ENCODE data around the gene CDC14B. TPM values are rescaled to one million over a fixed set of nuclear protein-coding genes. Genes with fewer than 3 reads are reported as not detected.
"Not testable (repeated sequence)": the region's sequence is repeated elsewhere in the genome, so short reads cannot be mapped to it uniquely, and the experiment has no call there.

Gene CDC14B
- total RNA-seq, 1 experiment from 2014 or later, result 38.5 TPM

GRCh38 chr9:96556701-96557461, 62.8 kb downstream of the CDC14B start:
- Histone ChIP-seq H3K36me3 (replicated peaks; ENCODE audit: control insufficient read depth, insufficient read depth, low read length) (no peaks in the 10 kb centered on the region), H3K27me3 (ENCODE audit: control insufficient read depth, insufficient read depth, low read length) (no peaks in the 10 kb centered on the region), H3K4me3 (ENCODE audit: insufficient read depth, low read depth, low read length) (no peak overlapping the region)
- no peak for DNase-seq

DNA sequence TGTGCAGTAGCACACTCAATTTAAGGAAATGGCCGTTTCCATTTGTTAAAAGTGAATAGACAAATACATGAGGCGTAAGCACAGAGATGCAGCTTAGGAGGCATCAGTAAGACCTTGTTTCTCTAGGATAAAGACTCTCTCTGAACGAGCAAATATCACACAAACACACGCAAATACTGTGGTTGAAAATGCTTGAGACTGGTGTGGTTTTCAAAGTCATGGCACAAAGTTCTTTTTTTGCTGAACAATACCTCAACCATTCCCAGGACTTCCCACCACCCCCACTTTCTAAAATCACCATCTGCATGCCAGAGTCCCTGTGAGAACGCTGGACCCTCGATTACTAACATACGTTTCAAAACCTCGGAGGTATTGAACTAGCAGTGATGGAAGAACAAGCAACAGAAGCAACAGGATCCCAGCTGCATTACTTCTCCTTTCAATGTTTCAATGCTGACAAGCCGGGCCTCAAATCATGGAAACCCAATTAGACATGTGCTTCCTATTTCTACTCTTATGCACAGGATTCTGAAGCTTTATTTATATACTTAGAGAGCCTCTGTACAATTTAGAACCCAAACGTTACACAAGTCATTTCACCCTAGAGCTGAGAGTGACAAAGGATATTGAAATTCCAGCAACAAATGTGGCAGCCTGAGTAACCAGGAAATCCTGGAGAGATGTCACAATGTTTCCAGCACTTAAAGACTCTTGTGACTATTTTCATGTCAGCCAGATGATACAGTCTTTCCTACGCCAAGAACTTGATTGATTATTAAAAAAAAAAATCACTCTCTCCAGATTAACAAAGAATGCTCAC, 63.9 kb downstream of the CDC14B start:
- no peaks in the 10 kb centered on the region for H3K27me3 ChIP-seq (ENCODE audit: control insufficient read depth, insufficient read depth, low read length)
- DNase-seq, result no peak
- no peak overlapping the region for H3K4me3 ChIP-seq (ENCODE audit: insufficient read depth, low read depth, low read length)
- H3K36me3 ChIP-seq (replicated peaks; ENCODE audit: control insufficient read depth, insufficient read depth, low read length), result no peaks in the 10 kb centered on the region

DNA sequence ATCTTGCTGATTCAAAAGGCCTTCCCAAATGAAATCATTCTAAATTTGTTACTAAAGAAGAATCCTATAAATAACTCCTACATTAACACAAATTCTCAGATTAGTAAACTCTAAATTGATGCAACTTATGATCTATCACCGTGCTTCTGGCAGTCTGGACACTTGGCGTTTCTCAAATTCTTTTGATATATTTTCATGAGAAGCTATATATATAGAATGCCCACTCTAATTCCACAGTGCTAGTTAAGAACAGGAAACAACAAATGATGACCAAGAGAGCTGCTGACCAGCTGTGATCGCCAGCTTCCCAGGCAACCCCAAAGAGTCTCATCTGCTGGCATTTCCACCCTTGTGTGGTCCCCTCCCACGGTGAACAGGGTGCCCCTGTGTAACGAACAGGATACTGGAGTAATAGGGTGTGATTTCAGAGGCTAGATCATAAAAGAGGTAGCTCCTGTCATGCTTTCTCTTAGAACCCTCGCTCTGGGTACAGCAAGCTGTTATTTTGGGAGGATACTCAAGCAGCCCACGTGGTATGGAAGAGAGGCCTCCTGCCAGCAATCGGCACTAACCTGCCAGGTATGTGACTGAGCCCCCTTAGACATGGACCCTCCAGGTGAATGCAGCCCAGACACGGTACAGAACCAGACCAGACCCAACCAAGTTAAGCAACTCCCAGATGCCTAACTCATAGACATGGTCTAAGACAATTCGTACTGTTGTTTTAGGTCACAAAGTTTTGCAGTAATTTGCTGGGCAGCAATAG, 64.7 kb downstream of the CDC14B start:
- H3K27me3 ChIP-seq (ENCODE audit: control insufficient read depth, insufficient read depth, low read length), result no peaks in the 10 kb centered on the region
- H3K4me3 ChIP-seq (ENCODE audit: insufficient read depth, low read depth, low read length), result no peak overlapping the region
- DNase-seq, result no peak
- H3K36me3 ChIP-seq (replicated peaks; ENCODE audit: control insufficient read depth, insufficient read depth, low read length), result no peaks in the 10 kb centered on the region

- Histone ChIP-seq H3K4me3 (ENCODE audit: insufficient read depth, low read depth, low read length) (no peak overlapping the region), H3K36me3 (replicated peaks; ENCODE audit: control insufficient read depth, insufficient read depth, low read length) (no peaks in the 10 kb centered on the region), H3K27me3 (ENCODE audit: control insufficient read depth, insufficient read depth, low read length) (no peaks in the 10 kb centered on the region)
- DNase-seq, result no peak
Measured at GRCh38 chr9:96554326-96554725, 65.3 kb downstream of the CDC14B start.

- Histone ChIP-seq H3K4me3 (ENCODE audit: insufficient read depth, low read depth, low read length) (no peak overlapping the region), H3K27me3 (ENCODE audit: control insufficient read depth, insufficient read depth, low read length) (no peaks in the 10 kb centered on the region), H3K36me3 (replicated peaks; ENCODE audit: control insufficient read depth, insufficient read depth, low read length) (no peaks in the 10 kb centered on the region)
- DNase-seq, result no peak
Measured at GRCh38 chr9:96553070-96553469, 66.6 kb downstream of the CDC14B start.

DNA sequence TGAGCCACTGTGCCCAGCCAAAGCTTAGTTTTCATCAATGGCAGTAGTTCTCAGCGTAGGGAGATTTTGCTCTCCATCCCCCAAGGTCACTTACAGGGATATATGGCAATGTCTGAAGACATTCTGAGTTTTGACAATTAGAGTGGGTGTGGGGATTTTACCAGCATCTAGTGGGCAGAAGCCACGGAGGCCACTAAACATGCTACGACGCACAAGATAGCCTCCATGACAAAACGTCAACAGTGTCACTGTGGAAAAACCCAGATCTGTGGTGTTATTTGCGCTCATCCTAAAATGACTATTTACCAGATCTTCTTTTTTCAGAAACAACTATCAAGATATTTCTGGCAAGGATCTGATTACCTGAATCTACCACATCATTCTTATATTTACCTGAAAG, 68.2 kb downstream of the CDC14B start:
- DNase-seq, result no peak
- Histone ChIP-seq H3K4me3 (ENCODE audit: insufficient read depth, low read depth, low read length) (no peak overlapping the region), H3K27me3 (ENCODE audit: control insufficient read depth, insufficient read depth, low read length) (no peaks in the 10 kb centered on the region), H3K36me3 (replicated peaks; ENCODE audit: control insufficient read depth, insufficient read depth, low read length) (no peaks in the 10 kb centered on the region)

DNA sequence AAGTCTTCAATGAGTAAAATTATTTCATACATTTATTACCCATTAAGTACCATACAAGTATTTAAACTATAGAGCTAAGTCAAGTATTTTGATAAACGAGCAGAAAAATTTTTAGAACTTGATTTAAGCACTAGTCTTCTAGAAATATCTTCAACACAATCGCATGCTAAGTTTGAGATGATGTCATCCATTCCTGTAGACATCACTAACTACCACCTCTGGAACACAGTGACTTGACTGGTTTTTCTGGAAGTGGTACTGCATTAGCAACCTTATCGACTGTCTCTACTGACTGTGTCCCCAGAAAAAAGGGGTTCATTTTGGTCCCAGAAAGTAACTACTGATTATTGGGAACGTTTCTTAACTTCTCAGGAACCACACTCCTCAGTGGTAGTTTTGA, 69.0 kb downstream of the CDC14B start:
- no peaks in the 10 kb centered on the region for H3K27me3 ChIP-seq (ENCODE audit: control insufficient read depth, insufficient read depth, low read length)
- H3K4me3 ChIP-seq (ENCODE audit: insufficient read depth, low read depth, low read length), result no peak overlapping the region
- H3K36me3 ChIP-seq (replicated peaks; ENCODE audit: control insufficient read depth, insufficient read depth, low read length), result no peaks in the 10 kb centered on the region
- DNase-seq, result no peak

- H3K4me3 ChIP-seq (ENCODE audit: insufficient read depth, low read depth, low read length); H3K27me3 ChIP-seq (ENCODE audit: control insufficient read depth, insufficient read depth, low read length); DNase-seq; H3K36me3 ChIP-seq (replicated peaks; ENCODE audit: control insufficient read depth, insufficient read depth, low read length): not testable (repeated sequence)
Measured at GRCh38 chr9:96543131-96543530, 76.5 kb downstream of the CDC14B start.

DNA sequence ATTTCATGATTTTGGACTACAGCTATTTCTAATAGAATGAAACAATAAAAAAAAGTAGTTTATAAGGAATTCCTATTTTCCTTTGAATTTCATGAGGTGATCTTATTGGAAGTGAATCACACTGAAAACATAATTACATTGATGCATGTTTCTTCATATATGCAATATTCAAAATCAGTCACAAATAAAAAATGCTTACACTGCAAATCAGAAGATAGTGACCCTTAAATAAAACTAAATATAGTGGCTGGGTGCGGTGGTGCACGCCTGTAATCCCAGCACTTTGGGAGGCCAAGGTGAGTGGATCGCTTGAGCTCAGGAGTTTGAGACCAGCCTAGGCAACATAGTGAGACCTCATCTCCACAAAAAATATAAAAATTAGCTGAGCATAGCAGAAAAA, 79.5 kb downstream of the CDC14B start:
- no peak for DNase-seq
- H3K27me3 ChIP-seq (ENCODE audit: control insufficient read depth, insufficient read depth, low read length), result no peaks in the 10 kb centered on the region
- no peaks in the 10 kb centered on the region for H3K36me3 ChIP-seq (replicated peaks; ENCODE audit: control insufficient read depth, insufficient read depth, low read length)
- no peak overlapping the region for H3K4me3 ChIP-seq (ENCODE audit: insufficient read depth, low read depth, low read length)

- H3K36me3 ChIP-seq (replicated peaks; ENCODE audit: control insufficient read depth, insufficient read depth, low read length), result no peaks in the 10 kb centered on the region; the same call in 1 of the 2 replicates
- no peak for DNase-seq
- H3K4me3 ChIP-seq (ENCODE audit: insufficient read depth, low read depth, low read length), result no peak overlapping the region
- H3K27me3 ChIP-seq (ENCODE audit: control insufficient read depth, insufficient read depth, low read length), result no peaks in the 10 kb centered on the region
Measured at GRCh38 chr9:96532173-96532572, 87.5 kb downstream of the CDC14B start.

DNA sequence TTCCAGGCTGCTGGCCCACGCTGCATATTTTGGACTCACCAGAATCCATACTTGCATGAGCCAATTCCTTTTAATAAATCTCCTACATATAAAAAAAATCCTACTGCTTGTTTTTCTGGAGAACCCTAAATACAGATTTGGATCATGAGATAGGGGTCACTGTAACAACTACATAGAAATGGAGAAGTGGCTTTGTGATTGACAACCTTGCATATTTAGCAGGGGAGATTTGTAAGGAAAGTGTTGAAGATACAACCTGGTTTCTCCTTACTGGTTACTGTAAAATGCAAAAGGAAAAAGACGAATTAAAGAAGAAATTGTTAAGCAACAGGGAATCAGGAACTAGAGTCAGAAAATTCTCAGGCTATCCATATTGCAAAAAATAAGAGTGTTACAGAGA, 94.9 kb downstream of the CDC14B start:
- DNase-seq, result no peak
- no peak overlapping the region for H3K4me3 ChIP-seq (ENCODE audit: insufficient read depth, low read depth, low read length)
- H3K36me3 ChIP-seq (replicated peaks; ENCODE audit: control insufficient read depth, insufficient read depth, low read length), result no peaks in the 10 kb centered on the region
- H3K27me3 ChIP-seq (ENCODE audit: control insufficient read depth, insufficient read depth, low read length), result no peaks in the 10 kb centered on the region

DNA sequence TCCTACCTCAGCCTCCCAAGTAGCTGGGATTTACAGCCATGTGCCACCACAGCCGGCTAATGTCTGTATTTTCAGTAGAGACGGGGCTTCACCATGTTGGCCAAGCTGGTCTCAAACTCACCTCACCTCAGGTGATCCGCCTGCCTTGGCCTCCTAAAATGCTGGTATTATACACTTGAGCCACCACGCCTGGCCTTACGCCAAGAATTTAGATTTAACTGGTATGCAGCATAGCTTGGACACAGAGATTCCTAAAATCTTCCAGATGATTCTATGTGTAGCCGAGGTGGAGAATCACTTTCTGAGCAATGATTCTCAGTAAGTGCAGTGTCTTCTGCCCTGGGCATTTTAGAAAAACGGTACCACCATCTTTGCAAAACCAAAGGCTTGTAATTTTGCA, 95.6 kb downstream of the CDC14B start:
- H3K4me3 ChIP-seq (ENCODE audit: insufficient read depth, low read depth, low read length), result no peak overlapping the region
- H3K27me3 ChIP-seq (ENCODE audit: control insufficient read depth, insufficient read depth, low read length), result no peaks in the 10 kb centered on the region
- DNase-seq, result no peak
- H3K36me3 ChIP-seq (replicated peaks; ENCODE audit: control insufficient read depth, insufficient read depth, low read length), result no peaks in the 10 kb centered on the region

GRCh38 chr9:96523374-96523773, 96.3 kb downstream of the CDC14B start:
- H3K27me3 ChIP-seq (ENCODE audit: control insufficient read depth, insufficient read depth, low read length), result no peaks in the 10 kb centered on the region
- H3K36me3 ChIP-seq (replicated peaks; ENCODE audit: control insufficient read depth, insufficient read depth, low read length), result no peaks in the 10 kb centered on the region
- DNase-seq, result no peak
- no peak overlapping the region for H3K4me3 ChIP-seq (ENCODE audit: insufficient read depth, low read depth, low read length)

GRCh38 chr9:96522366-96522765, 97.3 kb downstream of the CDC14B start:
- no peak overlapping the region for H3K4me3 ChIP-seq (ENCODE audit: insufficient read depth, low read depth, low read length)
- no peaks in the 10 kb centered on the region for H3K27me3 ChIP-seq (ENCODE audit: control insufficient read depth, insufficient read depth, low read length)
- DNase-seq, result no peak
- H3K36me3 ChIP-seq (replicated peaks; ENCODE audit: control insufficient read depth, insufficient read depth, low read length), result no peaks in the 10 kb centered on the region

GRCh38 chr9:96519787-96520186, 99.9 kb downstream of the CDC14B start:
- no peak for DNase-seq
- no peaks in the 10 kb centered on the region for H3K36me3 ChIP-seq (replicated peaks; ENCODE audit: control insufficient read depth, insufficient read depth, low read length)
- H3K4me3 ChIP-seq (ENCODE audit: insufficient read depth, low read depth, low read length), result no peak overlapping the region
- H3K27me3 ChIP-seq (ENCODE audit: control insufficient read depth, insufficient read depth, low read length), result no peaks in the 10 kb centered on the region
